Neural crest cell (in vitro differentiated cells): Measurements from ENCODE around the gene CTIF. TPM values are rescaled to one million over a fixed set of nuclear protein-coding genes. Genes with fewer than 3 reads are reported as not detected.
A peak's percentile ranks its signal among the peaks of the same experiment; 100 is the strongest.

Experiments
- DNase-seq: peaks from one replicate; pipeline ENCODE4 v3.0.0; 2021; ENCODE audit warnings: low read depth, mixed read lengths, low spot score
- H3K27ac Mint-ChIP-seq: one replicate; pipeline ENCODE4 v1.8.0; 2021; ENCODE audit warnings: mild to moderate bottlenecking, mixed read lengths; ENCODE audit not compliant: unreplicated experiment
- H3K27me3 Mint-ChIP-seq: 2 replicates; pipeline ENCODE4 v1.8.0; 2021; ENCODE audit warnings: low read depth, mild to moderate bottlenecking, mixed read lengths
- H3K36me3 Mint-ChIP-seq: 2 replicates; pipeline ENCODE4 v1.8.0; 2021; ENCODE audit warnings: low read depth, mild to moderate bottlenecking, mixed read lengths
- H3K4me1 Mint-ChIP-seq: 2 replicates; pipeline ENCODE4 v1.8.0; 2021; ENCODE audit warnings: mixed read lengths
- H3K4me3 Mint-ChIP-seq: one replicate; pipeline ENCODE4 v1.8.0; 2021; ENCODE audit warnings: mild to moderate bottlenecking, mixed read lengths
- H3K9me3 Mint-ChIP-seq: 2 replicates; pipeline ENCODE4 v1.8.0; 2021; ENCODE audit warnings: mixed read lengths
- CTCF ChIP-seq: fragments of 200-600 bp; sonication (generic); conservative IDR thresholded peaks from 2 replicates; pipeline ENCODE4 v1.5.0; 2021; ENCODE audit warnings: antibody characterized with exemption, mild to moderate bottlenecking
- total RNA-seq: library from RNA; stranded (reverse); gene quantifications from 2 replicates; pipeline ENCODE4 v1.2.1, GENCODE V29; 2021

The CTIF gene
- total RNA-seq, 1 donor from 2014 or later: 52.6 TPM

GRCh38 chr18:48544116-48544515 is 5.3 kb downstream of the CTIF start:
- Mint-ChIP-seq H3K27me3 (no peaks in the 10 kb centered on the region), H3K9me3 (no peaks in the 10 kb centered on the region), H3K4me1 (peaks cover 52% of the 10 kb centered on the region), H3K4me3 (peak overlapping the region; percentile 24), H3K36me3 (no peaks in the 10 kb centered on the region), H3K27ac (no peak overlapping the region)
- no peak for TF ChIP-seq CTCF
- DNase-seq: no peak

- peaks cover 53% of the 10 kb centered on the region for H3K4me1 Mint-ChIP-seq
- H3K27me3 Mint-ChIP-seq: no peaks in the 10 kb centered on the region
- H3K36me3 Mint-ChIP-seq: no peaks in the 10 kb centered on the region
- H3K9me3 Mint-ChIP-seq: no peaks in the 10 kb centered on the region
- H3K27ac Mint-ChIP-seq: peak overlapping the region; percentile 88
- peak overlapping the region; percentile 5 for H3K4me3 Mint-ChIP-seq
- no peak for DNase-seq
- TF ChIP-seq CTCF: no peak
Measured at GRCh38 chr18:48544661-48545415, 6.0 kb downstream of the CTIF start.

GRCh38 chr18:48545757-48546321 is 7.0 kb downstream of the CTIF start:
- Mint-ChIP-seq H3K4me3 (peak overlapping the region; percentile 73), H3K9me3 (no peaks in the 10 kb centered on the region), H3K36me3 (no peaks in the 10 kb centered on the region), H3K27ac (peak overlapping the region; percentile 6), H3K4me1 (peaks cover 53% of the 10 kb centered on the region), H3K27me3 (no peaks in the 10 kb centered on the region)
- DNase-seq: peak; percentile 59
- TF ChIP-seq CTCF: no peak

GRCh38 chr18:48546396-48546795 is 7.6 kb downstream of the CTIF start:
- peak overlapping the region; percentile 15 for H3K27ac Mint-ChIP-seq

GRCh38 chr18:48547531-48547981 is 8.7 kb downstream of the CTIF start:
- H3K4me1 Mint-ChIP-seq: peaks cover 50% of the 10 kb centered on the region
- TF ChIP-seq CTCF: no peak

More at GRCh38 chr18:48546396-48546795, 7.6 kb downstream of the CTIF start:
- H3K27me3 Mint-ChIP-seq: no peaks in the 10 kb centered on the region
- peak overlapping the region; percentile 11 for H3K4me3 Mint-ChIP-seq
- TF ChIP-seq CTCF: no peak
- no peak for DNase-seq
- peaks cover 51% of the 10 kb centered on the region for H3K4me1 Mint-ChIP-seq
- no peaks in the 10 kb centered on the region for H3K9me3 Mint-ChIP-seq
- H3K36me3 Mint-ChIP-seq: no peaks in the 10 kb centered on the region

More at GRCh38 chr18:48547531-48547981, 8.7 kb downstream of the CTIF start:
- no peak for DNase-seq
- Mint-ChIP-seq H3K4me3 (no peak overlapping the region), H3K27me3 (no peaks in the 10 kb centered on the region), H3K27ac (no peak overlapping the region), H3K9me3 (no peaks in the 10 kb centered on the region), H3K36me3 (no peaks in the 10 kb centered on the region)
